Testis (tissue), 2 donors: ENCODE data around the gene NUP153.

ENCODE experiments used
- CTCF ChIP-seq, 3 experiments: fragments of 450-650 bp in 2 of 3; fragments of 200-600 bp in 1 of 3; sonication (generic) in 1 of 3; IDR thresholded peaks; one replicate each; pipeline ENCODE4 v1.5.1; 2016 to 2019; ENCODE audit warnings: antibody characterized with exemption in 3 of 3, mild to moderate bottlenecking in 2 of 3, moderate library complexity in 1 of 3
- POLR2A ChIP-seq: fragments of 450-650 bp; IDR thresholded peaks from one replicate; pipeline ENCODE4 v1.6.1; 2017; ENCODE audit warnings: antibody characterized with exemption, mild to moderate bottlenecking, moderate library complexity

- TF ChIP-seq POLR2A (no peak), CTCF (IDR thresholded peaks at IDR 0.05) (no peak)
Measured at GRCh38 chr6:17684134-17684533, 22.6 kb downstream of the NUP153 start.
